SK-N-SH (cell line): ENCODE results near the gene RPP25.

ENCODE experiments used
- CHD2 ChIP-seq: fragments of 150-350 bp; IDR thresholded peaks from 2 replicates; pipeline ENCODE4 v1.6.1; 2018; ENCODE audit warnings: low read length; ENCODE audit not compliant: partially characterized antibody
- CTCF ChIP-seq: fragments of 200-600 bp; sonication (generic); IDR thresholded peaks from 2 replicates; pipeline ENCODE4 v1.6.1; 2017; ENCODE audit warnings: antibody characterized with exemption, mild to moderate bottlenecking, moderate library complexity
- EZH2phosphoT487 ChIP-seq: fragments of 200-600 bp; sonication (generic); IDR thresholded peaks from 2 replicates; pipeline ENCODE4 v1.6.1; 2017; ENCODE audit warnings: low read depth, mixed run types, mild to moderate bottlenecking, antibody characterized with exemption, moderate library complexity, borderline replicate concordance
- GABPA ChIP-seq: IDR thresholded peaks from 2 replicates; pipeline ENCODE4 v1.4.0; 2012; ENCODE audit warnings: low read depth, mild to moderate bottlenecking
- GATA2 ChIP-seq: sonication (generic); formaldehyde crosslinking; IDR thresholded peaks from 2 replicates; pipeline ENCODE4 v1.5.0; 2020; ENCODE audit warnings: mild to moderate bottlenecking, missing genetic modification reagents
- POLR2AphosphoS5 ChIP-seq: IDR thresholded peaks from 2 replicates; pipeline ENCODE4 v1.6.1; 2012; ENCODE audit warnings: low read depth, low read length
- RXRA ChIP-seq: IDR thresholded peaks from 2 replicates; pipeline ENCODE4 v1.4.0; 2012; ENCODE audit warnings: low read depth, mild to moderate bottlenecking, borderline replicate concordance
- SIN3A ChIP-seq: IDR thresholded peaks from 2 replicates; pipeline ENCODE4 v1.6.1; 2012; ENCODE audit warnings: low read depth, mild to moderate bottlenecking, low read length, moderate library complexity, borderline replicate concordance
- TF ChIP-seq, protein P1 (sequence below): IDR thresholded peaks from 2 replicates; pipeline ENCODE4 v1.4.0; 2012; ENCODE audit warnings: low read depth

DNA sequence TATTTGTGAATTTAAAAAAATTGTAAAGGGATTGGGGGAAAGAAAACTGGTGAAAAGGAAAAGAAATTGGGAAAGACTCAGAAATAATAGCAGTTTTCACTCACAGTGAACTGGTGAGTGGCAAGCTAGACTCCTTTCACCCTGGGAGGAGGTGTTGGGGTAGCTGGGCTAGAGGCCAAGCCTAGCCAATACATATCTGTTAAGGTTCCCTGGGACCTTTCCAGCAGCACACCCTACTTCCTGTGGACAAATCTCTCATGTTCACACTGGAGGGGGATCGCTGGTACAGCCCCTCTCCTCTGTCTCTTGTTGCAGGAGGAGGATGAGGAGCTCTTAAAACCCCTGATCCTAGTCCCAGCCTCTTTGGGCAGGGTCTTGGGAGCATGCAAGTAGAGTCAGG is 3.7 kb upstream of the RPP25 start:
- no peak for TF ChIP-seq CTCF
- no peak for TF ChIP-seq SIN3A
- TF ChIP-seq RXRA, result no peak
- TF ChIP-seq POLR2AphosphoS5, result no peak
- no peak for TF ChIP-seq GABPA
- no peak for TF ChIP-seq GATA2 (CRISPR knock-in tag)
- no peak for TF ChIP-seq CHD2
- TF ChIP-seq, protein P1, sequence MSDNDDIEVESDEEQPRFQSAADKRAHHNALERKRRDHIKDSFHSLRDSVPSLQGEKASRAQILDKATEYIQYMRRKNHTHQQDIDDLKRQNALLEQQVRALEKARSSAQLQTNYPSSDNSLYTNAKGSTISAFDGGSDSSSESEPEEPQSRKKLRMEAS, result no peak
- TF ChIP-seq EZH2phosphoT487, result no peak
